Measurements from ENCODE around the gene PKP1.

The PKP1 gene

DNA sequence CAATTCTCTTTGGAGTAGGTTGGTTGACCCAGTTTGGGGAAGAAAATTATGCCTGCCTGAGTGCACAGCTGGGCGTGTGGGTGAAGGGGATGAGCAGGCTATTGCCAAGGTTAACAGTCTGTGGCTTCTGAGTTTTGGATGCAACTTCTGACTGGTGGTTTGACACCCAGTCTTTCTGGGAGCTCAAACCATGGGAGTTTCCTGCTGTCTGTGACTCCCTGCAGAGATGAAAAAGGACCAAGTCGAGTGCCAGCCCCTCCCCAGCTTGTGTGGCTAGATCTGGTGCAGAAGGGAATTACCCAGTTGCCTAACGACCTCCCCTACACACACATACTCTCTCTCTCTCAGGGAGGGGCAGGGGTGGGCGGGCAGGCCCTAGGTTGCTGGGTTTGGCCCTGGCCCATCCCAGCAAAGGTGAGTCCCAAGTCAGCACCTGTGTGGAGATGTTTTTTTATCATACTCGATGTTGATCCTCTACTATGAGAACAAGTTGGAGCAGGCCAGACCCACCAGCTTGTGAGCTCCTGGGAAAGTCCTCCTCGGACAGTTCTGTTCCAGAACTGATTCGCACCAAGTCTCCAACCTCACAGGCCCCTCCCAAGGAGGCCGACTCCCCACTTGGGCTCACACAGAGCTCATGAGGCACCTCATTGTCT is 28.2 kb downstream of the PKP1 start:
- DNase-seq (ENCODE audit: low read depth), result no peak
- no peak overlapping the region for H3K4me3 ChIP-seq (ENCODE audit: low read length)
- TF ChIP-seq, protein P1, sequence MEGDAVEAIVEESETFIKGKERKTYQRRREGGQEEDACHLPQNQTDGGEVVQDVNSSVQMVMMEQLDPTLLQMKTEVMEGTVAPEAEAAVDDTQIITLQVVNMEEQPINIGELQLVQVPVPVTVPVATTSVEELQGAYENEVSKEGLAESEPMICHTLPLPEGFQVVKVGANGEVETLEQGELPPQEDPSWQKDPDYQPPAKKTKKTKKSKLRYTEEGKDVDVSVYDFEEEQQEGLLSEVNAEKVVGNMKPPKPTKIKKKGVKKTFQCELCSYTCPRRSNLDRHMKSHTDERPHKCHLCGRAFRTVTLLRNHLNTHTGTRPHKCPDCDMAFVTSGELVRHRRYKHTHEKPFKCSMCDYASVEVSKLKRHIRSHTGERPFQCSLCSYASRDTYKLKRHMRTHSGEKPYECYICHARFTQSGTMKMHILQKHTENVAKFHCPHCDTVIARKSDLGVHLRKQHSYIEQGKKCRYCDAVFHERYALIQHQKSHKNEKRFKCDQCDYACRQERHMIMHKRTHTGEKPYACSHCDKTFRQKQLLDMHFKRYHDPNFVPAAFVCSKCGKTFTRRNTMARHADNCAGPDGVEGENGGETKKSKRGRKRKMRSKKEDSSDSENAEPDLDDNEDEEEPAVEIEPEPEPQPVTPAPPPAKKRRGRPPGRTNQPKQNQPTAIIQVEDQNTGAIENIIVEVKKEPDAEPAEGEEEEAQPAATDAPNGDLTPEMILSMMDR (conservative IDR thresholded peaks at IDR 0.05; ENCODE audit: low read depth, low read length), result no peak

DNA sequence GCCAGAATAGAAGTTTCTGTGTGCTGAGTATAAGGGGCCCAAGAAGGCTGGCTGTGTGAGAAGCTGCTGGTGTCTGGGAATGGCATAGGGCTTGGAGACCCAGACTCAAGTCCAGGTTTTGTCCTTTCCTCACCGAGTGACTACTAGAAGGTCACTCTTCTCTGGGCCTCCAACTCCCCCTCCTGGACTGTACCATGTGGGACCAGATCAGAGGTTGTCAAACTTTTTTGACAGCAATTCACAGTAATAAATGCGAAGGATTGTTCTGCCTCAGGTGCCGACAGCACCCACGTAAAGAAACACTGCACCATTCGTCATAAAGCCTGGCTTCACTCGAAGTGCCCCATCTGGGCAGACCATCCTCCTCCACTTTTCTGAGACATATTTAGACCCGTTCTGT is 29.0 kb downstream of the PKP1 start:
- H3K4me3 ChIP-seq (ENCODE audit: low read length), result no peak overlapping the region
- no peak for DNase-seq (ENCODE audit: low read depth)
- TF ChIP-seq, protein P1 (conservative IDR thresholded peaks at IDR 0.05; ENCODE audit: low read depth, low read length), result no peak

- TF ChIP-seq, protein P1 (conservative IDR thresholded peaks at IDR 0.05; ENCODE audit: low read depth, low read length), result no peak
- H3K4me3 ChIP-seq (ENCODE audit: low read length), result no peak overlapping the region
- DNase-seq (ENCODE audit: low read depth), result no peak
Observed at GRCh38 chr1:201313086-201313485, 29.8 kb downstream of the PKP1 start.

DNA sequence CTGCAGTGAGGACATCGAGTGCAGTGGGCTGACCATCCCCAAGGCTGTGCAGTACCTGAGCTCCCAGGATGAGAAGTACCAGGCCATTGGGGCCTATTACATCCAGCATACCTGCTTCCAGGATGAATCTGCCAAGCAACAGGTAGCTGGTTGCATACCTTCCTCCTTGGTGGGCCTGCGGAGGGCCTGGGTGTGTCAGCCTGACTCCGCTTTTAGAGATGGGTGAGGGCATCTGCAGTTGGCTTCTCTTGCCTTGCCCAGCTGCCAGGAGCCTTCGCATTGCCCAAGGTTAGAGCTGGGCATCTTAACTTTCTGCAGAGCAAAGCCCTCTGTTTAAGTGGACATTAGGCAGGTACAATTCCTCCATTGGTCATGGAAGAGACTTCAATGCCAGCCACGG is 33.2 kb downstream of the PKP1 start:
- H3K4me3 ChIP-seq (ENCODE audit: low read length), result no peak overlapping the region
- no peak for DNase-seq (ENCODE audit: low read depth)
- TF ChIP-seq, protein P1 (conservative IDR thresholded peaks at IDR 0.05; ENCODE audit: low read depth, low read length), result no peak

GRCh38 chr1:201317551-201317950 is 34.2 kb downstream of the PKP1 start:
- no peak overlapping the region for H3K4me3 ChIP-seq (ENCODE audit: low read length)
- TF ChIP-seq, protein P1 (conservative IDR thresholded peaks at IDR 0.05; ENCODE audit: low read depth, low read length), result no peak
- no peak for DNase-seq (ENCODE audit: low read depth)

DNA sequence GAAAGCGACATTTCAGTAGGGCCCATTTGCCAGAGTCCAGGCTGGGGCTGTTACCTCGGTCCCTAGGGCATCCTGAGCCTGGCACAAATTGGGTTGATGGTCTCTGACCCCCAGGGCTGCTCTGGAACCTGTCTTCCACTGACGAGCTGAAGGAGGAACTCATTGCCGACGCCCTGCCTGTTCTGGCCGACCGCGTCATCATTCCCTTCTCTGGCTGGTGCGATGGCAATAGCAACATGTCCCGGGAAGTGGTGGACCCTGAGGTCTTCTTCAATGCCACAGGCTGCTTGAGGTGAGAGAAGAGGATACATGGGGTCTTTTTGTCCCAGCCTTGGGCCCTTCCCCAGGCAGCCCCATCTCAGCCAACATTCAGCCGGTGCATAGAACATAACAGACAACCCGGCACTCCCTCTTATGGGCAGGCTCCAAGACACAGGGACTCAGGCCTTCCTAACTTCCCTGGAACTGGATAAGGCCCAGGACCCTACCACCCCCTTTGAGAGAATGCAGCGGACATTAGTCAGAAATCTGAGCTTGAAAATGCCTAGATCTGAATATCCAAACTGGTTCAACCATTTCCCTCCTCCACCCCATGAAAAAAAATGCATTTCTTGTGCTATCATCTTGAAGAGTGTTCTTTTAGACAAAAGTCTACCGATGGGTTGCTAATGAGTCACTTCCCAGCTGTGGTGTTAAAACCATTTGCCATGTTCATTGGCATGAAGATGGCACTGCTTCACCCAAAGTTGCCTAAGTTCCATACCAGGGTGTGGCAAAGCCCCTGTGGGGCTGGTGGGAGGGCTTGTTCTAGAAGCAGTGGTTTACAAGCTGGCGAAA is 35.4 kb downstream of the PKP1 start:
- H3K4me3 ChIP-seq (ENCODE audit: low read length), result no peak overlapping the region
- TF ChIP-seq, protein P1 (conservative IDR thresholded peaks at IDR 0.05; ENCODE audit: low read depth, low read length), result no peak
- no peak for DNase-seq (ENCODE audit: low read depth)

DNA sequence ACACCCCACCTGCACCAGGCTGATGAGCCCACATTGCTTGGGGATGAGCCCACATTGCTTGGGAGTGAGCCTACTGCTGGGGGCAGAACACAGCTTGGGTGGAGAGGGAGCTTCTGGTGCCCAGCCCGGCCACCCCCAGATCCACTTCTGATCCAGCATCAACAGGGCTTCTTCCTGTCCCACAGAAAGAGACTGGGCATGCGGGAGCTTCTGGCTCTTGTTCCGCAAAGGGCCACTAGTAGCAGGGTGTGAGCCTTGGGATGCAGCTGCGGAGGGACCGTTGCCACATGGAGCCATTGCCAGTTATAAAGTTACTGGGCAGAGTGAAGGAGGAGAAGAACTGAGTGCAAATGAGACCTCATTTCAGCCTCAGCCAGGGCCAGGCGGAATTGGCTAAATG is 36.3 kb downstream of the PKP1 start:
- no peak overlapping the region for H3K4me3 ChIP-seq (ENCODE audit: low read length)
- DNase-seq (ENCODE audit: low read depth), result no peak
- TF ChIP-seq, protein P1 (conservative IDR thresholded peaks at IDR 0.05; ENCODE audit: low read depth, low read length), result no peak

Measured in retinal pigment epithelial cell (primary cell).